Measurements from ENCODE around the gene ITPR3.

DNA sequence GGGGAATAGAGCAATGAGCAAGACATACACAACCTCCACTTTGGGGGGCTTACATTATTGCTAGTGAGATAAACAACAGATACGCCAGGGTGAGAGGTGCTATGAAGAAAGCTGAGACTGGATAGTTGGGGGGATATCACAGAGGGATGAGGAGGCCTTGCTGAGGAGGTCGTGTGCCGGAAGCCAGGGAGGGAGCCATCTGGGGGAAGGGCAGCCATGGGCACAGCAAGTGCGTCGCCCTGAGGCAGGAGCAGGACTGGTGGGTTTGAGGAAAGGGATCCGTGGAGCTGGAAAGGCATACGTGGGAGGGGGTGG lies 28.9 kb upstream of the ITPR3 start:
- TF ChIP-seq, protein P1, sequence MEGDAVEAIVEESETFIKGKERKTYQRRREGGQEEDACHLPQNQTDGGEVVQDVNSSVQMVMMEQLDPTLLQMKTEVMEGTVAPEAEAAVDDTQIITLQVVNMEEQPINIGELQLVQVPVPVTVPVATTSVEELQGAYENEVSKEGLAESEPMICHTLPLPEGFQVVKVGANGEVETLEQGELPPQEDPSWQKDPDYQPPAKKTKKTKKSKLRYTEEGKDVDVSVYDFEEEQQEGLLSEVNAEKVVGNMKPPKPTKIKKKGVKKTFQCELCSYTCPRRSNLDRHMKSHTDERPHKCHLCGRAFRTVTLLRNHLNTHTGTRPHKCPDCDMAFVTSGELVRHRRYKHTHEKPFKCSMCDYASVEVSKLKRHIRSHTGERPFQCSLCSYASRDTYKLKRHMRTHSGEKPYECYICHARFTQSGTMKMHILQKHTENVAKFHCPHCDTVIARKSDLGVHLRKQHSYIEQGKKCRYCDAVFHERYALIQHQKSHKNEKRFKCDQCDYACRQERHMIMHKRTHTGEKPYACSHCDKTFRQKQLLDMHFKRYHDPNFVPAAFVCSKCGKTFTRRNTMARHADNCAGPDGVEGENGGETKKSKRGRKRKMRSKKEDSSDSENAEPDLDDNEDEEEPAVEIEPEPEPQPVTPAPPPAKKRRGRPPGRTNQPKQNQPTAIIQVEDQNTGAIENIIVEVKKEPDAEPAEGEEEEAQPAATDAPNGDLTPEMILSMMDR (IDR thresholded peaks at IDR 0.05 in 8 of 11, conservative IDR thresholded peaks at IDR 0.05 in 3 of 11) = no peak
- TF ChIP-seq POLR2A (IDR thresholded peaks at IDR 0.05) (no peak), POLR2AphosphoS5 (IDR thresholded peaks at IDR 0.05) (no peak)

Data from spleen (tissue), 7 donors.